DND-41 (cell line): Measurements from ENCODE around the gene MAX.

Source experiments
- EZH2 ChIP-seq: IDR thresholded peaks from 3 replicates; pipeline ENCODE4 v1.6.1; 2012; ENCODE audit warnings: borderline replicate concordance, low read depth, mild to moderate bottlenecking, moderate library complexity, low read length, inconsistent platforms; ENCODE audit not compliant: severe bottlenecking
- TF ChIP-seq, protein P1 (sequence below): IDR thresholded peaks from 2 replicates; pipeline ENCODE4 v1.5.1; 2012; ENCODE audit warnings: borderline replicate concordance, low read length, moderate library complexity, mild to moderate bottlenecking; ENCODE audit not compliant: poor library complexity, severe bottlenecking; ENCODE audit errors: extremely low read depth

DNA sequence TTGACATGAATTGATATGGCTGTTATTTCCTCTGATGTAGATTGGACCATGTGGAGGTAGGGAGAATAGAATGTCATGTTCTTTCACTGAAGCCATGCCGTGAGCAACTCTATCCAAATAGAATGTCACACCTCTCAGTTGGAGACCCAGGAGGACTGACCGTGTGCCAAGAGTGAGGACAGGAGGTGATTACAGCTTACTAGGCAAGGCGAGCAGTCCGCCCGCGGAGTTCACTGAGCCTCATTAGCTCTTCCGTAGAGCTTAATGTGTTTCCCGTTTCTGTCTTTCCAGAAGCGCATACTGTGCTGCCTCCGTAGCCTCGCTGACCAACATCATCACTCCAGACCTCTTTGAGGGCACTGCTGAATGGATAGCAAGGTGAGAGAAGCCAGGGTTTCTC, 70.0 kb downstream of the MAX start:
- TF ChIP-seq, protein P1, sequence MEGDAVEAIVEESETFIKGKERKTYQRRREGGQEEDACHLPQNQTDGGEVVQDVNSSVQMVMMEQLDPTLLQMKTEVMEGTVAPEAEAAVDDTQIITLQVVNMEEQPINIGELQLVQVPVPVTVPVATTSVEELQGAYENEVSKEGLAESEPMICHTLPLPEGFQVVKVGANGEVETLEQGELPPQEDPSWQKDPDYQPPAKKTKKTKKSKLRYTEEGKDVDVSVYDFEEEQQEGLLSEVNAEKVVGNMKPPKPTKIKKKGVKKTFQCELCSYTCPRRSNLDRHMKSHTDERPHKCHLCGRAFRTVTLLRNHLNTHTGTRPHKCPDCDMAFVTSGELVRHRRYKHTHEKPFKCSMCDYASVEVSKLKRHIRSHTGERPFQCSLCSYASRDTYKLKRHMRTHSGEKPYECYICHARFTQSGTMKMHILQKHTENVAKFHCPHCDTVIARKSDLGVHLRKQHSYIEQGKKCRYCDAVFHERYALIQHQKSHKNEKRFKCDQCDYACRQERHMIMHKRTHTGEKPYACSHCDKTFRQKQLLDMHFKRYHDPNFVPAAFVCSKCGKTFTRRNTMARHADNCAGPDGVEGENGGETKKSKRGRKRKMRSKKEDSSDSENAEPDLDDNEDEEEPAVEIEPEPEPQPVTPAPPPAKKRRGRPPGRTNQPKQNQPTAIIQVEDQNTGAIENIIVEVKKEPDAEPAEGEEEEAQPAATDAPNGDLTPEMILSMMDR = no peak
- TF ChIP-seq EZH2 = no peak
